Measurements from ENCODE around the gene PDE3A. TPM values are rescaled to one million over a fixed set of nuclear protein-coding genes. Genes with fewer than 3 reads are reported as not detected.

The PDE3A gene
- total RNA-seq, 1 experiment from 2014 or later = 2.8 TPM

GRCh38 chr12:20477255-20477654 lies 108.9 kb downstream of the PDE3A start:
- H3K27ac Mint-ChIP-seq = no peak overlapping the region
- ChIA-PET POLR2A (no interaction called here), CTCF (interaction anchor here (1.2 kb wide), 1 partner anchor 14 kb away, joined by 3 read pairs; no protein-coding TSS in a partner anchor)
- H3K9me3 Mint-ChIP-seq = peaks cover 14% of the 10 kb centered on the region
- H3K36me3 Mint-ChIP-seq = peaks cover 10% of the 10 kb centered on the region
- H3K4me1 Mint-ChIP-seq = peaks cover 6% of the 10 kb centered on the region; the same call in 1 of the 2 replicates
- H3K27me3 Mint-ChIP-seq (ENCODE audit: low read depth) = no peaks in the 10 kb centered on the region
- DNase-seq (ENCODE audit: low spot score) (no peak), ATAC-seq (no peak)
- no peak for TF ChIP-seq ATF6 (CRISPR knock-in tag; IDR thresholded peaks at IDR 0.05)
- no peak overlapping the region for H3K4me3 Mint-ChIP-seq

- Mint-ChIP-seq H3K36me3 (peaks cover 10% of the 10 kb centered on the region), H3K4me3 (no peak overlapping the region), H3K27me3 (ENCODE audit: low read depth) (no peaks in the 10 kb centered on the region), H3K4me1 (0 out of 2 replicates have a peak, but pooled peaks cover 5% of the 10 kb centered on the region), H3K9me3 (peaks cover 14% of the 10 kb centered on the region), H3K27ac (no peak overlapping the region; the same call in 1 of the 2 replicates)
- ATAC-seq (no peak), DNase-seq (ENCODE audit: low spot score) (no peak)
- ChIA-PET CTCF (interaction anchor here (1.2 kb wide), 1 partner anchor 14 kb away, joined by 3 read pairs; no protein-coding TSS in a partner anchor), POLR2A (no interaction called here)
- TF ChIP-seq ZNF232 (CRISPR knock-in tag; IDR thresholded peaks at IDR 0.05) (no peak), MLX (CRISPR knock-in tag; IDR thresholded peaks at IDR 0.05) (no peak), FOXK1 (CRISPR knock-in tag; IDR thresholded peaks at IDR 0.05) (no peak), JAZF1 (CRISPR knock-in tag; IDR thresholded peaks at IDR 0.05) (no peak), TEAD1 (CRISPR knock-in tag; IDR thresholded peaks at IDR 0.05) (no peak), ZNF416 (CRISPR knock-in tag; IDR thresholded peaks at IDR 0.05) (no peak), SMAD4 (CRISPR knock-in tag; IDR thresholded peaks at IDR 0.05) (no peak), GTF2I (CRISPR knock-in tag; conservative IDR thresholded peaks at IDR 0.05) (no peak)
Measured at GRCh38 chr12:20477672-20478071, 109.3 kb downstream of the PDE3A start.

GRCh38 chr12:20482491-20483054 lies 114.2 kb downstream of the PDE3A start:
- H3K4me3 Mint-ChIP-seq = no peak overlapping the region
- no peaks in the 10 kb centered on the region for H3K27me3 Mint-ChIP-seq (ENCODE audit: low read depth)
- DNase-seq (ENCODE audit: low spot score) (no peak), ATAC-seq (no peak)
- peaks cover 7% of the 10 kb centered on the region; the same call in 1 of the 2 replicates for H3K4me1 Mint-ChIP-seq
- no peaks in the 10 kb centered on the region for H3K9me3 Mint-ChIP-seq
- no peak overlapping the region for H3K27ac Mint-ChIP-seq
- TF ChIP-seq MXD4 (CRISPR knock-in tag; IDR thresholded peaks at IDR 0.05; ENCODE audit: borderline replicate concordance) = no peak
- no peak for TF ChIP-seq NFYB (CRISPR knock-in tag; conservative IDR thresholded peaks at IDR 0.05; ENCODE audit: low read depth)
- TF ChIP-seq ATF1 (CRISPR knock-in tag; IDR thresholded peaks at IDR 0.05) = no peak
- no peak for TF ChIP-seq GRHL2 (CRISPR knock-in tag; IDR thresholded peaks at IDR 0.05; ENCODE audit: insufficient replicate concordance, severe bottlenecking)
- TF ChIP-seq MLX (CRISPR knock-in tag; IDR thresholded peaks at IDR 0.05) = no peak
- H3K36me3 Mint-ChIP-seq = no peaks in the 10 kb centered on the region
- CTCF ChIA-PET = interaction anchor here (1.2 kb wide), 1 partner anchor 67 kb away, joined by 3 read pairs; no protein-coding TSS in a partner anchor
- POLR2A ChIA-PET = interaction anchor here (0.6 kb wide), 1 partner anchor 15 kb away, joined by 6 read pairs; no protein-coding TSS in a partner anchor

- no peak overlapping the region for H3K27ac Mint-ChIP-seq
- CTCF ChIA-PET = interaction anchor here (1.2 kb wide), 1 partner anchor 66 kb away, joined by 3 read pairs; no protein-coding TSS in a partner anchor
- no peak for TF ChIP-seq NR3C1 (CRISPR knock-in tag; conservative IDR thresholded peaks at IDR 0.05; ENCODE audit: low read depth)
- no peak for TF ChIP-seq USF2 (CRISPR knock-in tag; IDR thresholded peaks at IDR 0.05)
- no peak for TF ChIP-seq GRHL2 (CRISPR knock-in tag; IDR thresholded peaks at IDR 0.05; ENCODE audit: insufficient replicate concordance, severe bottlenecking)
- TF ChIP-seq PREB (CRISPR knock-in tag; IDR thresholded peaks at IDR 0.05; ENCODE audit: borderline replicate concordance) = no peak
- TF ChIP-seq ZNF317 (CRISPR knock-in tag; IDR thresholded peaks at IDR 0.05; ENCODE audit: borderline replicate concordance, low read depth) = no peak
- TF ChIP-seq ZNF263 (CRISPR knock-in tag; IDR thresholded peaks at IDR 0.05; ENCODE audit: low read depth) = no peak
- no peak for TF ChIP-seq ZNF138 (CRISPR knock-in tag; conservative IDR thresholded peaks at IDR 0.05)
- TF ChIP-seq CTCF (IDR thresholded peaks at IDR 0.05) = no peak
Measured at GRCh38 chr12:20483776-20484175, 115.4 kb downstream of the PDE3A start.

More at GRCh38 chr12:20483776-20484175, 115.4 kb downstream of the PDE3A start:
- POLR2A ChIA-PET = no interaction called here
- Mint-ChIP-seq H3K36me3 (no peaks in the 10 kb centered on the region), H3K4me1 (peaks cover 8% of the 10 kb centered on the region; the same call in 1 of the 2 replicates), H3K4me3 (no peak overlapping the region), H3K9me3 (no peaks in the 10 kb centered on the region), H3K27me3 (ENCODE audit: low read depth) (no peaks in the 10 kb centered on the region)
- DNase-seq (ENCODE audit: low spot score) (no peak), ATAC-seq (no peak)
